RWPE2 (cell line): ENCODE results near the gene DHX36.

Experiments used
- ATAC-seq: fragments of 200-7000 bp; cut with Tn5 transposase; 3 replicates; pipeline ENCODE4 v1.9.1; 2021; ENCODE audit warnings: low read depth
- DNase-seq: peaks from one replicate; pipeline ENCODE4 v3.0.0-alpha.2; 2020; ENCODE audit warnings: low spot score
- H3K27ac ChIP-seq: fragments of 450-650 bp; 2 replicates; pipeline ENCODE4 v1.5.1; 2017; ENCODE audit warnings: mild to moderate bottlenecking; ENCODE audit not compliant: poor library complexity, severe bottlenecking
- H3K27me3 ChIP-seq: fragments of 250-450 bp; sonication (Bioruptor Pico); 2 replicates; pipeline ENCODE4 v1.5.1; 2021; ENCODE audit warnings: mild to moderate bottlenecking, moderate library complexity; ENCODE audit not compliant: insufficient read depth, poor library complexity, severe bottlenecking
- H3K36me3 ChIP-seq: fragments of 250-450 bp; sonication (Bioruptor Pico); 2 replicates; pipeline ENCODE4 v1.5.1; 2020; ENCODE audit warnings: low read depth, mild to moderate bottlenecking, moderate library complexity
- H3K4me1 ChIP-seq: fragments of 250-450 bp; sonication (Bioruptor Pico); 2 replicates; pipeline ENCODE4 v1.5.1; 2021; ENCODE audit warnings: mild to moderate bottlenecking, moderate library complexity; ENCODE audit not compliant: insufficient read depth, poor library complexity, severe bottlenecking
- H3K4me3 ChIP-seq: fragments of 250-450 bp; sonication (Bioruptor Pico); 2 replicates; pipeline ENCODE4 v1.5.1; 2021; ENCODE audit warnings: mild to moderate bottlenecking, moderate library complexity; ENCODE audit not compliant: severe bottlenecking
- H3K9me3 ChIP-seq: fragments of 250-450 bp; sonication (Bioruptor Pico); 2 replicates; pipeline ENCODE4 v1.5.1; 2021; ENCODE audit warnings: mild to moderate bottlenecking, moderate library complexity; ENCODE audit not compliant: severe bottlenecking
- CTCF ChIP-seq: fragments of 450-650 bp; IDR thresholded peaks from one replicate; pipeline ENCODE4 v1.5.1; 2017; ENCODE audit warnings: mild to moderate bottlenecking, moderate library complexity; ENCODE audit not compliant: poor library complexity, severe bottlenecking

The DHX36 gene

GRCh38 chr3:154251610-154252009, 72.7 kb downstream of the DHX36 start:
- H3K27me3 ChIP-seq = no peaks in the 10 kb centered on the region
- H3K36me3 ChIP-seq = peaks cover 20% of the 10 kb centered on the region
- ATAC-seq (no peak), DNase-seq (no peak)
- H3K4me1 ChIP-seq = no peaks in the 10 kb centered on the region
- H3K4me3 ChIP-seq = no peak overlapping the region
- no peak overlapping the region for H3K27ac ChIP-seq
- TF ChIP-seq CTCF = no peak
- no peaks in the 10 kb centered on the region for H3K9me3 ChIP-seq

GRCh38 chr3:154250291-154250690, 74.0 kb downstream of the DHX36 start:
- H3K9me3 ChIP-seq = no peaks in the 10 kb centered on the region
- no peaks in the 10 kb centered on the region for H3K27me3 ChIP-seq
- no peaks in the 10 kb centered on the region for H3K4me1 ChIP-seq
- ATAC-seq (no peak), DNase-seq (no peak)
- H3K36me3 ChIP-seq = peaks cover 12% of the 10 kb centered on the region
- H3K4me3 ChIP-seq = no peak overlapping the region
- no peak overlapping the region for H3K27ac ChIP-seq
- TF ChIP-seq CTCF = no peak

- Histone ChIP-seq H3K9me3 (no peaks in the 10 kb centered on the region), H3K36me3 (peaks cover 6% of the 10 kb centered on the region; the same call in 1 of the 2 replicates), H3K27ac (no peak overlapping the region), H3K4me3 (no peak overlapping the region), H3K4me1 (peaks cover 21% of the 10 kb centered on the region), H3K27me3 (no peaks in the 10 kb centered on the region)
- DNase-seq = no peak
- ATAC-seq = no peak
- TF ChIP-seq CTCF = no peak
These were observed 76.4 kb downstream of the DHX36 start for GRCh38 chr3:154247806-154248415.

GRCh38 chr3:154244644-154245043, 79.6 kb downstream of the DHX36 start:
- TF ChIP-seq CTCF = no peak
- H3K27me3 ChIP-seq = no peaks in the 10 kb centered on the region
- H3K36me3 ChIP-seq = no peaks in the 10 kb centered on the region
- H3K4me3 ChIP-seq = no peak overlapping the region
- ATAC-seq (peak; percentile 52; the same call in 1 of the 3 replicates), DNase-seq (no peak)
- peaks cover 21% of the 10 kb centered on the region for H3K4me1 ChIP-seq
- H3K27ac ChIP-seq = no peak overlapping the region
- no peaks in the 10 kb centered on the region for H3K9me3 ChIP-seq

GRCh38 chr3:154243353-154243752, 80.9 kb downstream of the DHX36 start:
- no peaks in the 10 kb centered on the region for H3K36me3 ChIP-seq
- ATAC-seq = no peak
- peak overlapping the region; percentile 46 for H3K27ac ChIP-seq
- no peak overlapping the region for H3K4me3 ChIP-seq
- H3K9me3 ChIP-seq = no peaks in the 10 kb centered on the region
- no peak for TF ChIP-seq CTCF
- H3K27me3 ChIP-seq = no peaks in the 10 kb centered on the region
- H3K4me1 ChIP-seq = peaks cover 21% of the 10 kb centered on the region
- DNase-seq = no peak
